HepG2 (cell line): ENCODE data around the gene CPNE2. TPM values are rescaled to one million over a fixed set of nuclear protein-coding genes. Genes with fewer than 3 reads are reported as not detected.

ENCODE experiments used
- ATAC-seq: fragments of 200-7000 bp; cut with Tn5 transposase; 3 replicates; pipeline ENCODE4 v1.9.1; 2020; ENCODE audit warnings: mild to moderate bottlenecking, moderate library complexity
- BruUV-seq: library from RNA; stranded (reverse); fragments of 400-500 nt; replicated peaks from 2 replicates; lab custom pipeline; 2021; lab: Mats Ljungman, UMichigan
- CTCF ChIA-PET: fragments of 300-600 bp; formaldehyde crosslinking; extraction: SDS; loops from one replicate; lab custom pipeline; 2021; ENCODE audit warnings: low total read pairs, inconsistent platforms, low intra/inter-chr PET ratio; lab: Yijun Ruan, JAX
- POLR2A ChIA-PET: fragments of 350-600 bp; sonication (Branson Sonifier 250); formaldehyde crosslinking; loops from one replicate; lab custom pipeline; 2020; ENCODE audit warnings: antibody characterized with exemption, inconsistent platforms; lab: Yijun Ruan, JAX
- DNase-seq: peaks from one replicate; pipeline ENCODE4 v3.0.0-alpha.2; 2015; ENCODE audit warnings: low spot score
- FAIRE-seq: peaks from 3 replicates; lab custom pipeline; 2011; peaks lifted over from hg19 to GRCh38; lab: Jason Lieb, UNC
- H2AFZ ChIP-seq: one replicate; pipeline ENCODE4 v1.6.1; 2011; ENCODE audit warnings: low read length, inconsistent platforms
- H3K27ac ChIP-seq: fragments of 300-600 bp; 3 replicates; pipeline ENCODE4 v1.8.0; 2011; ENCODE audit warnings: mixed run types, mild to moderate bottlenecking, mixed read lengths, low read length, inconsistent platforms; ENCODE audit not compliant: insufficient read depth; ENCODE audit errors: extremely low read length
- H3K27me3 ChIP-seq, 2 experiments: fragments of 200-600 bp in 1 of 2; 2 replicates in 1 of 2; 3 replicates in 1 of 2; pipeline versions ENCODE4 v1.6.0 to v1.8.0; 2011; ENCODE audit warnings: low read length in 2 of 2, mild to moderate bottlenecking in 2 of 2, moderate library complexity in 2 of 2, inconsistent platforms in 1 of 2; ENCODE audit not compliant: insufficient read depth in 2 of 2, control insufficient read depth in 1 of 2
- H3K36me3 ChIP-seq, 2 experiments: fragments of 200-600 bp in 1 of 2; replicated peaks in 1 of 2; 2 replicates in 1 of 2; 3 replicates in 1 of 2; pipeline versions ENCODE4 v1.5.1 to v1.8.0; 2011; ENCODE audit warnings: low read length in 2 of 2, inconsistent platforms in 1 of 2; ENCODE audit not compliant: insufficient read depth in 2 of 2, control insufficient read depth in 1 of 2
- H3K4me1 ChIP-seq: 2 replicates; pipeline ENCODE4 v1.5.1; 2012; ENCODE audit warnings: low read length, inconsistent platforms; ENCODE audit not compliant: insufficient read depth
- H3K4me2 ChIP-seq: 2 replicates; pipeline ENCODE4 v1.6.0; 2011; ENCODE audit warnings: low read depth, low read length, inconsistent platforms
- H3K4me3 ChIP-seq, 3 experiments: fragments of 200-600 bp in 1 of 3; sonication (generic), shearing (Covaris generic) in 1 of 3; replicated peaks in 1 of 3; 2 replicates each; pipeline ENCODE4 v1.5.1; 2011 to 2016; ENCODE audit warnings: low read length in 3 of 3, inconsistent platforms in 2 of 3, low read depth in 2 of 3, mild to moderate bottlenecking in 2 of 3, control low read depth in 1 of 3, mixed read lengths in 1 of 3; ENCODE audit not compliant: insufficient read depth in 1 of 3
- H3K79me2 ChIP-seq: one replicate; pipeline ENCODE4 v1.6.1; 2011; ENCODE audit warnings: low read length, inconsistent platforms; ENCODE audit not compliant: insufficient read depth
- H3K9ac ChIP-seq: 2 replicates; pipeline ENCODE4 v1.6.0; 2011; ENCODE audit warnings: mild to moderate bottlenecking, low read depth, low read length, inconsistent platforms; ENCODE audit not compliant: insufficient read depth
- H3K9me3 ChIP-seq: 2 replicates; pipeline ENCODE4 v1.5.1; 2012; ENCODE audit warnings: mild to moderate bottlenecking, low read length
- H4K20me1 ChIP-seq: 2 replicates; pipeline ENCODE4 v1.6.0; 2011; ENCODE audit warnings: inconsistent platforms, mild to moderate bottlenecking, low read length, moderate library complexity; ENCODE audit not compliant: insufficient read depth
- BORCS8-MEF2B ChIP-seq: sonication (generic); formaldehyde crosslinking; IDR thresholded peaks from 2 replicates; pipeline ENCODE4 v1.8.0; 2022; ENCODE audit warnings: mild to moderate bottlenecking, missing genetic modification reagents
- MZF1 ChIP-seq: sonication (generic); formaldehyde crosslinking; IDR thresholded peaks from 2 replicates; pipeline ENCODE4 v1.8.1; 2023; ENCODE audit warnings: mild to moderate bottlenecking, missing genetic modification reagents, borderline replicate concordance
- NAIF1 ChIP-seq: sonication (generic); formaldehyde crosslinking; IDR thresholded peaks from 2 replicates; pipeline ENCODE4 v1.5.0; 2020; ENCODE audit warnings: mild to moderate bottlenecking, missing genetic modification reagents, borderline replicate concordance
- NPAS2 ChIP-seq: sonication (generic); formaldehyde crosslinking; IDR thresholded peaks from 2 replicates; pipeline ENCODE4 v1.8.0; 2022; ENCODE audit warnings: mild to moderate bottlenecking, missing genetic modification reagents, borderline replicate concordance
- SAFB2 ChIP-seq: sonication (generic); formaldehyde crosslinking; IDR thresholded peaks from 2 replicates; pipeline ENCODE4 v1.5.1; 2020; ENCODE audit warnings: missing genetic modification reagents, low read depth, mild to moderate bottlenecking, borderline replicate concordance
- TEAD3 ChIP-seq: optimal IDR thresholded peaks from 2 replicates; pipeline ENCODE3; 2016; ENCODE audit warnings: borderline replicate concordance
- ZBTB21 ChIP-seq: sonication (generic); formaldehyde crosslinking; IDR thresholded peaks from 2 replicates; pipeline ENCODE4 v1.4.0; 2020; ENCODE audit warnings: missing genetic modification reagents
- WGBS: methylation state at CpG from one replicate; pipeline ENCODE4 v1.1.6; 2017; ENCODE audit warnings: low lambda C conversion rate; 5-methylcytosine and 5-hydroxymethylcytosine counted together
- in situ Hi-C: cut with HindIII; loops from 2 replicates; pipeline ENCODE4 v1.10.0; 2017; ENCODE audit warnings: low pct_unique_long_range_greater_than_20kb; ENCODE audit not compliant: extremely low pct_ligation_motif_present
- intact Hi-C: fragments of 100-400 bp; cut with micrococcal nuclease; formaldehyde crosslinking; loops from one replicate; pipeline ENCODE4 v1.10.0; 2022; ENCODE audit not compliant: unreplicated experiment
- polyA plus RNA-seq, 8 experiments: library from polyadenylated mRNA; depleted of rRNA in 3 of 8; stranded (reverse) in 7 of 8; unstranded in 1 of 8; fragments of >200 nt; fragmentation: Illumina TruSeq in 4 of 8; extraction: Trizol in 4 of 8; gene quantifications; 2 replicates each; pipeline versions ENCODE4 v1.2.1 to v1.2.3, GENCODE V29; 2011 to 2016; ENCODE audit warnings: low read depth in 4 of 8, missing spikeins in 1 of 8, mixed read lengths in 1 of 8; ENCODE audit not compliant: insufficient read depth in 1 of 8
- total RNA-seq, 5 experiments: library from RNA; depleted of rRNA; stranded (reverse); fragments of >200 nt; fragmentation: Illumina TruSeq; extraction: Trizol; gene quantifications; 2 replicates each; pipeline ENCODE4 v1.2.3, GENCODE V29; 2016; ENCODE audit warnings: low read depth in 1 of 5
- TF ChIP-seq, protein P1 (sequence below): sonication (generic); formaldehyde crosslinking; IDR thresholded peaks from 2 replicates; pipeline ENCODE4 v1.8.0; 2022; ENCODE audit warnings: missing genetic modification reagents, mild to moderate bottlenecking, borderline replicate concordance
- TF ChIP-seq, protein P2 (sequence below): sonication (generic); formaldehyde crosslinking; IDR thresholded peaks from 2 replicates; pipeline ENCODE4 v1.5.0; 2020; ENCODE audit warnings: missing genetic modification reagents

The CPNE2 gene
- total and polyA plus RNA-seq, 2 of the 13 experiments (the other 11 are each of a cell fraction or from before 2014, with no cell fraction given): 10.6 to 23.3 TPM

DNA sequence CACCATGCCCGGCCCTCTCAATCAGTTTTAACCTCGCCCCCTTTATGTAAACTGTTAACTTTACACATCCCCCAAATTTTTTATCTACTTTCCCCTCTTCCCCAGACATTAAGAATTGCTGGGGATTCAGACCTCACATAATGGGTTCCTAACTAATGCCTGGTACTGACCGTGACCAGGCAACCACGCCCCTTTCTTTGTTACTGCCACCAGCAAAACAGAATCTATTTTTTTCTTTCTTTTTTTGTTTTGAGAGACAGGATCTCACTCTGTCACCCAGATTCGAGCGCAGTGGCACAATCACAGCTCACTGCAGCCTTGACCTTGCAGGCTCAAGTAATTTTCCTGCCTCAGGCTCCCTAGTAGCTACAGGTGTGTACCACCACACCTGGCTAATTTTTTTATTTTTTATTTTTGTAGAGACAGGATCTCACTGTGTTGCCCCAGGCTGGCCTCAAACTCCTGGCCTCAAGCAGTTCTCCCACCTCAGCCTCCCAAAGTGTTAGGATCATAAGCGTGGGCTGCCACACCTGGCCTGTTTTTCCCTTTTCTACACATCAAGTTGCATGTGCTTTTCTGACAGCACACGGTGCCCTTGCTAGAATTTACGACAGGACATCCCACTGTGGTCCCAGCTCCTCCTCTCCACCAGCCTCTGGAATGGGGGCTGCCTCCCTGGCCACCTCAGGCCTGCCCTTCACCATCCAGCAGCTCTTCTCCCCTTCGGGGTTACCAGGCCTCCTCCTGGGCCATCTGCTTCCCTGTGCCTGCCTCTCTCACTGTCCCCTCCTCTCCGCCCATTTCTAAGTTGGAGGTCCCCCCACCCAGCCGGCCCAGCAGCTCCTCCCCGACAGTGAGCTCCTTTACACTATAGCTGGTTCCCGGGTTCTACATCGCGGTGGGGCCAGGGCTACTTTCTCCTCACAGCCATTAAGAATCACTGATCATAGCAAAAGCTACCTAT lies 10.8 kb downstream of the CPNE2 start:
- Histone ChIP-seq H3K4me2 (no peak overlapping the region), H3K36me3 (no peaks in the 10 kb centered on the region), H3K27ac (no peak overlapping the region), H3K9ac (no peak overlapping the region), H3K79me2 (no peaks in the 10 kb centered on the region), H2AFZ (no peak overlapping the region), H3K4me1 (no peaks in the 10 kb centered on the region), H3K9me3 (no peaks in the 10 kb centered on the region), H3K4me3 (no peak overlapping the region), H3K27me3 (peaks cover 0 to 2% of the 10 kb centered on the region in 2 experiments; a peak in 2 of 5 replicates), H4K20me1 (no peaks in the 10 kb centered on the region)
- WGBS: 64% methylated on average over 16 of the region's 16 CpGs
- TF ChIP-seq NPAS2: no peak
- TF ChIP-seq MZF1 (CRISPR knock-in tag): no peak
- TF ChIP-seq NAIF1 (CRISPR knock-in tag): no peak
- TF ChIP-seq, protein P1, sequence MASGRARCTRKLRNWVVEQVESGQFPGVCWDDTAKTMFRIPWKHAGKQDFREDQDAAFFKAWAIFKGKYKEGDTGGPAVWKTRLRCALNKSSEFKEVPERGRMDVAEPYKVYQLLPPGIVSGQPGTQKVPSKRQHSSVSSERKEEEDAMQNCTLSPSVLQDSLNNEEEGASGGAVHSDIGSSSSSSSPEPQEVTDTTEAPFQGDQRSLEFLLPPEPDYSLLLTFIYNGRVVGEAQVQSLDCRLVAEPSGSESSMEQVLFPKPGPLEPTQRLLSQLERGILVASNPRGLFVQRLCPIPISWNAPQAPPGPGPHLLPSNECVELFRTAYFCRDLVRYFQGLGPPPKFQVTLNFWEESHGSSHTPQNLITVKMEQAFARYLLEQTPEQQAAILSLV (CRISPR knock-in tag): no peak
- no peak for TF ChIP-seq BORCS8-MEF2B (CRISPR knock-in tag)
- TF ChIP-seq, protein P2, sequence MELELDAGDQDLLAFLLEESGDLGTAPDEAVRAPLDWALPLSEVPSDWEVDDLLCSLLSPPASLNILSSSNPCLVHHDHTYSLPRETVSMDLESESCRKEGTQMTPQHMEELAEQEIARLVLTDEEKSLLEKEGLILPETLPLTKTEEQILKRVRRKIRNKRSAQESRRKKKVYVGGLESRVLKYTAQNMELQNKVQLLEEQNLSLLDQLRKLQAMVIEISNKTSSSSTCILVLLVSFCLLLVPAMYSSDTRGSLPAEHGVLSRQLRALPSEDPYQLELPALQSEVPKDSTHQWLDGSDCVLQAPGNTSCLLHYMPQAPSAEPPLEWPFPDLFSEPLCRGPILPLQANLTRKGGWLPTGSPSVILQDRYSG (CRISPR knock-in tag): no peak
- no peak for TF ChIP-seq SAFB2 (CRISPR knock-in tag)
- TF ChIP-seq TEAD3 (CRISPR knock-in tag): no peak
- no peak for TF ChIP-seq ZBTB21
- FAIRE-seq: no peak
- ATAC-seq: no peak
- ChIA-PET CTCF (no interaction called here), POLR2A (no interaction called here)
- intact Hi-C loops: no loop called here
- no TSS peak for BruUV-seq
- DNase-seq: no peak
- in situ Hi-C loops: no loop called here
